HFF-Myc (cell line): ENCODE data around the gene ATP5F1B.
A peak's percentile ranks its signal among the peaks of the same experiment; 100 is the strongest.

Source experiments
- DNase-seq: peaks from one replicate; pipeline ENCODE4 v3.0.0-alpha.2; 2011; ENCODE audit warnings: low read depth; ENCODE audit errors: extremely low read depth
- H3K4me3 ChIP-seq: replicated peaks from 2 replicates; pipeline ENCODE4 v1.5.1; 2011; ENCODE audit warnings: low read depth, mild to moderate bottlenecking, control low read depth, low read length
- CTCF ChIP-seq: IDR thresholded peaks from 2 replicates; pipeline ENCODE4 v1.5.1; 2012; ENCODE audit warnings: mild to moderate bottlenecking, low read depth, low read length, control low read depth; ENCODE audit errors: missing control alignments

ATP5F1B gene

GRCh38 chr12:56599041-56599440, 46.7 kb downstream of the ATP5F1B start:
- H3K4me3 ChIP-seq = no peak overlapping the region
- no peak for TF ChIP-seq CTCF
- DNase-seq = no peak

- no peak overlapping the region for H3K4me3 ChIP-seq
- DNase-seq = no peak
- TF ChIP-seq CTCF = no peak
Measured at GRCh38 chr12:56596815-56597214, 49.0 kb downstream of the ATP5F1B start.

GRCh38 chr12:56593909-56594621, 51.7 kb downstream of the ATP5F1B start:
- H3K4me3 ChIP-seq = no peak overlapping the region
- DNase-seq = peak; percentile 53
- TF ChIP-seq CTCF = peak; percentile 90

- no peak for TF ChIP-seq CTCF
- H3K4me3 ChIP-seq = no peak overlapping the region
- DNase-seq = no peak
Measured at GRCh38 chr12:56591961-56592360, 53.8 kb downstream of the ATP5F1B start.

- DNase-seq = no peak
- TF ChIP-seq CTCF = no peak
- no peak overlapping the region for H3K4me3 ChIP-seq
Measured at GRCh38 chr12:56591126-56591525, 54.7 kb downstream of the ATP5F1B start.

- H3K4me3 ChIP-seq = no peak overlapping the region
- TF ChIP-seq CTCF = peak; percentile 49
- DNase-seq = no peak
Measured at GRCh38 chr12:56590237-56590830, 55.5 kb downstream of the ATP5F1B start.
